Measurements from ENCODE around the gene NDOR1.

DNA sequence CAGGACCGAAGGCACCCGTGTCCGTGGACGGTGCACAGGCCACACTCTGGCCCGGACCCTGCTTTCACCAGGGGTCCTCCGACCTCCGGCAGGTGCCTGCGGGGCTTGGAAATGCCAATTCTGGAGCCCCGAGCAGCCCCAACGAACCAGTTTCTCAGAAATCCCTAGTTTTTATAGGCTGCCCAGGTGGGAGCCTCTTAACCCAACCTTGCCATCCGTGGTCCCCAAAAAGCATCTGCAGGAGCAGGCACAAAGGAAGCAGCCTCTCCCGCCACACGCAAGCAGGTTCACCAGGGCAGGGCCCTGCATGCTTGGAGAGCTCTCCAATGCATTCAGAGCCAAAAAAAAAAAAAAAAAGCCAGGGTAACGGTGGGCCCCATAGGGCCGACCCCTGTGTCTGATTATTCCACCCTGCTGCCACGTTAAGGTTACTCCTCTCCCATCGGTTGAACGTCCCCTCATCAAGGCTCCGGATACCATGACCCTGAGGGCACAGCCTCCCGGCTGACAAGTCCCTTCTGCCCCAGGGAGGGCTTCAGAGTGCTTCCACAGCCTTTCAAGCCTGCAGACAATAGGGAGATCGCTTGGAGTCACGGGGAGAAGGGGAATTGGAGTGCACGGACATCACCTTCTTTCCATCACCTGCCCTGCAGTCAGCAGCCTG lies 4.2 kb upstream of the NDOR1 start:
- TF ChIP-seq POLR2A (IDR thresholded peaks at IDR 0.05; ENCODE audit: low read depth) (no peak), POLR2AphosphoS5 (IDR thresholded peaks at IDR 0.05) (no peak), EP300 (IDR thresholded peaks at IDR 0.05) (no peak)
- TF ChIP-seq, protein P1, sequence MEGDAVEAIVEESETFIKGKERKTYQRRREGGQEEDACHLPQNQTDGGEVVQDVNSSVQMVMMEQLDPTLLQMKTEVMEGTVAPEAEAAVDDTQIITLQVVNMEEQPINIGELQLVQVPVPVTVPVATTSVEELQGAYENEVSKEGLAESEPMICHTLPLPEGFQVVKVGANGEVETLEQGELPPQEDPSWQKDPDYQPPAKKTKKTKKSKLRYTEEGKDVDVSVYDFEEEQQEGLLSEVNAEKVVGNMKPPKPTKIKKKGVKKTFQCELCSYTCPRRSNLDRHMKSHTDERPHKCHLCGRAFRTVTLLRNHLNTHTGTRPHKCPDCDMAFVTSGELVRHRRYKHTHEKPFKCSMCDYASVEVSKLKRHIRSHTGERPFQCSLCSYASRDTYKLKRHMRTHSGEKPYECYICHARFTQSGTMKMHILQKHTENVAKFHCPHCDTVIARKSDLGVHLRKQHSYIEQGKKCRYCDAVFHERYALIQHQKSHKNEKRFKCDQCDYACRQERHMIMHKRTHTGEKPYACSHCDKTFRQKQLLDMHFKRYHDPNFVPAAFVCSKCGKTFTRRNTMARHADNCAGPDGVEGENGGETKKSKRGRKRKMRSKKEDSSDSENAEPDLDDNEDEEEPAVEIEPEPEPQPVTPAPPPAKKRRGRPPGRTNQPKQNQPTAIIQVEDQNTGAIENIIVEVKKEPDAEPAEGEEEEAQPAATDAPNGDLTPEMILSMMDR (IDR thresholded peaks at IDR 0.05), result no peak

All from esophagus muscularis mucosa (tissue), 4 donors.